Measurements from ENCODE around the gene PLD6.
"Not testable (repeated sequence)": the region's sequence is repeated elsewhere in the genome, so short reads cannot be mapped to it uniquely, and the experiment has no call there.

Gene PLD6

GRCh38 chr17:17200311-17200710, 5.8 kb downstream of the PLD6 start:
- H3K36me3 ChIP-seq (ENCODE audit: insufficient read depth, low read length): peaks cover 6% of the 10 kb centered on the region; the same call in 1 of the 2 replicates

GRCh38 chr17:17198281-17198680, 7.9 kb downstream of the PLD6 start:
- H3K36me3 ChIP-seq (ENCODE audit: insufficient read depth, low read length): peaks cover 6% of the 10 kb centered on the region; the same call in 1 of the 2 replicates
- no peak overlapping the region for H3K4me3 ChIP-seq (ENCODE audit: low read length, poor library complexity, severe bottlenecking)
- H3K9ac ChIP-seq (ENCODE audit: low read depth, low read length, poor library complexity, severe bottlenecking): no peak overlapping the region
- TF ChIP-seq EZH2phosphoT487 (IDR thresholded peaks at IDR 0.05; ENCODE audit: borderline replicate concordance) (no peak), CTCF (conservative IDR thresholded peaks at IDR 0.05; ENCODE audit: low read length) (no peak)
- H3K79me2 ChIP-seq (ENCODE audit: insufficient read depth, low read length): peaks cover 8% of the 10 kb centered on the region; the same call in 1 of the 2 replicates
- H3K9me2 ChIP-seq (replicated peaks; ENCODE audit: low read depth, low read length): no peaks in the 10 kb centered on the region
- H2AFZ ChIP-seq (ENCODE audit: low read length): no peak overlapping the region
- no peaks in the 10 kb centered on the region for H3K9me3 ChIP-seq (ENCODE audit: insufficient read depth, low read depth, low read length)
- H3F3A ChIP-seq (ENCODE audit: low read depth): no peaks in the 10 kb centered on the region
- H3K4me1 ChIP-seq (ENCODE audit: insufficient read depth, low read length, poor library complexity, severe bottlenecking): peaks cover 1% of the 10 kb centered on the region
- H3K27me3 ChIP-seq (ENCODE audit: insufficient read depth, low read length, poor library complexity, severe bottlenecking): no peaks in the 10 kb centered on the region
- no peak overlapping the region for H3K4me2 ChIP-seq (ENCODE audit: low read depth, low read length, poor library complexity, severe bottlenecking)
- peaks cover 9% of the 10 kb centered on the region for H4K20me1 ChIP-seq (ENCODE audit: insufficient read depth, low read length, poor library complexity, severe bottlenecking)

More at GRCh38 chr17:17200311-17200710, 5.8 kb downstream of the PLD6 start:
- no peaks in the 10 kb centered on the region for H3K9me3 ChIP-seq (ENCODE audit: insufficient read depth, low read depth, low read length)
- peaks cover 28% of the 10 kb centered on the region for H4K20me1 ChIP-seq (ENCODE audit: insufficient read depth, low read length, poor library complexity, severe bottlenecking)
- TF ChIP-seq CTCF (conservative IDR thresholded peaks at IDR 0.05; ENCODE audit: low read length): no peak
- no peak for TF ChIP-seq EZH2phosphoT487 (IDR thresholded peaks at IDR 0.05; ENCODE audit: borderline replicate concordance)
- H3K9ac ChIP-seq (ENCODE audit: low read depth, low read length, poor library complexity, severe bottlenecking): no peak overlapping the region
- H2AFZ ChIP-seq (ENCODE audit: low read length): no peak overlapping the region
- peaks cover 28% of the 10 kb centered on the region; the same call in 1 of the 2 replicates for H3K79me2 ChIP-seq (ENCODE audit: insufficient read depth, low read length)
- H3K27me3 ChIP-seq (ENCODE audit: insufficient read depth, low read length, poor library complexity, severe bottlenecking): no peaks in the 10 kb centered on the region
- no peak overlapping the region for H3K4me2 ChIP-seq (ENCODE audit: low read depth, low read length, poor library complexity, severe bottlenecking)
- H3K4me1 ChIP-seq (ENCODE audit: insufficient read depth, low read length, poor library complexity, severe bottlenecking): peaks cover 19% of the 10 kb centered on the region
- H3K9me2 ChIP-seq (replicated peaks; ENCODE audit: low read depth, low read length): no peaks in the 10 kb centered on the region
- no peak overlapping the region for H3K4me3 ChIP-seq (ENCODE audit: low read length, poor library complexity, severe bottlenecking)
- H3F3A ChIP-seq (ENCODE audit: low read depth): no peaks in the 10 kb centered on the region

- Histone ChIP-seq H4K20me1 (ENCODE audit: insufficient read depth, low read length, poor library complexity, severe bottlenecking) (no peaks in the 10 kb centered on the region), H3K4me3 (ENCODE audit: low read length, poor library complexity, severe bottlenecking) (no peak overlapping the region), H3K36me3 (ENCODE audit: insufficient read depth, low read length) (no peaks in the 10 kb centered on the region), H3K27me3 (ENCODE audit: insufficient read depth, low read length, poor library complexity, severe bottlenecking) (no peaks in the 10 kb centered on the region), H3K9ac (ENCODE audit: low read depth, low read length, poor library complexity, severe bottlenecking) (no peak overlapping the region), H2AFZ (ENCODE audit: low read length) (no peak overlapping the region), H3K79me2 (ENCODE audit: insufficient read depth, low read length) (no peaks in the 10 kb centered on the region), H3K4me1 (ENCODE audit: insufficient read depth, low read length, poor library complexity, severe bottlenecking) (peaks cover 1% of the 10 kb centered on the region), H3F3A (ENCODE audit: low read depth) (no peaks in the 10 kb centered on the region), H3K9me3 (ENCODE audit: insufficient read depth, low read depth, low read length) (no peaks in the 10 kb centered on the region), H3K4me2 (ENCODE audit: low read depth, low read length, poor library complexity, severe bottlenecking) (no peak overlapping the region), H3K9me2 (replicated peaks; ENCODE audit: low read depth, low read length) (no peaks in the 10 kb centered on the region)
- TF ChIP-seq EZH2phosphoT487 (IDR thresholded peaks at IDR 0.05; ENCODE audit: borderline replicate concordance): no peak
- no peak for TF ChIP-seq CTCF (conservative IDR thresholded peaks at IDR 0.05; ENCODE audit: low read length)
Observed at GRCh38 chr17:17196776-17197175, 9.4 kb downstream of the PLD6 start.

GRCh38 chr17:17195466-17195865, 10.7 kb downstream of the PLD6 start:
- not testable (repeated sequence) for H3K9me3 ChIP-seq (ENCODE audit: insufficient read depth, low read depth, low read length); H3K27me3 ChIP-seq (ENCODE audit: insufficient read depth, low read length, poor library complexity, severe bottlenecking); H3K79me2 ChIP-seq (ENCODE audit: insufficient read depth, low read length); H3K9me2 ChIP-seq (replicated peaks; ENCODE audit: low read depth, low read length); H3K36me3 ChIP-seq (ENCODE audit: insufficient read depth, low read length); H3K4me2 ChIP-seq (ENCODE audit: low read depth, low read length, poor library complexity, severe bottlenecking); H3K9ac ChIP-seq (ENCODE audit: low read depth, low read length, poor library complexity, severe bottlenecking); H2AFZ ChIP-seq (ENCODE audit: low read length); H3K4me3 ChIP-seq (ENCODE audit: low read length, poor library complexity, severe bottlenecking); H3F3A ChIP-seq (ENCODE audit: low read depth); H4K20me1 ChIP-seq (ENCODE audit: insufficient read depth, low read length, poor library complexity, severe bottlenecking); H3K4me1 ChIP-seq (ENCODE audit: insufficient read depth, low read length, poor library complexity, severe bottlenecking)

Data from Loucy (cell line).